Measurements from ENCODE around the gene RPL28. TPM values are rescaled to one million over a fixed set of nuclear protein-coding genes. Genes with fewer than 3 reads are reported as not detected.

The RPL28 gene
- total RNA-seq, 1 donor from 2014 or later = 1,166 TPM

- intact Hi-C loops (cut with DNase I) = loop anchor here (10.0 kb wide), 1 partner anchor 69 kb away; no protein-coding TSS in a partner anchor
- DNase-seq (ENCODE audit: extremely low spot score in 2 of 2) = no peak
- Histone ChIP-seq H3K9me3 (no peaks in the 10 kb centered on the region), H3K4me3 (no peak overlapping the region), H3K36me3 (no peaks in the 10 kb centered on the region), H3K27ac (no peak overlapping the region), H3K27me3 (peaks cover 8% of the 10 kb centered on the region), H3K4me1 (peaks cover 20% of the 10 kb centered on the region)
- no peak for TF ChIP-seq CTCF (IDR thresholded peaks at IDR 0.05)
- TF ChIP-seq POLR2AphosphoS5 (IDR thresholded peaks at IDR 0.05; ENCODE audit: insufficient read depth in 1 of 2, low read depth in 1 of 2) = no peak
- no peak for TF ChIP-seq POLR2A (IDR thresholded peaks at IDR 0.05)
Observed at GRCh38 chr19:55373993-55374757, 11.6 kb upstream of the RPL28 start.

GRCh38 chr19:55376241-55376933, 9.3 kb upstream of the RPL28 start, which contains the start of gene TMEM190:
Gene TMEM190 (plus strand): TSS chr19:55376826. CDS start chr19:55376854, 28 bp downstream.
- Histone ChIP-seq H3K27me3 (no peaks in the 10 kb centered on the region), H3K4me1 (peaks cover 8% of the 10 kb centered on the region), H3K27ac (no peak within 1 kb of the TSS), H3K9me3 (no peaks in the 10 kb centered on the region), H3K4me3 (no peak within 1 kb of the TSS), H3K36me3 (no peaks in the 10 kb centered on the region)
- TF ChIP-seq POLR2AphosphoS5 (IDR thresholded peaks at IDR 0.05; ENCODE audit: insufficient read depth in 1 of 2, low read depth in 1 of 2) = no peak
- no peak for TF ChIP-seq POLR2A (IDR thresholded peaks at IDR 0.05)
- TF ChIP-seq CTCF (IDR thresholded peaks at IDR 0.05) = no peak
- intact Hi-C loops (cut with DNase I) = loop anchor here (10.0 kb wide), 1 partner anchor 72 kb away; no protein-coding TSS in a partner anchor
- DNase-seq (ENCODE audit: extremely low spot score in 2 of 2) = no peak

- DNase-seq (ENCODE audit: extremely low spot score in 2 of 2) = no peak
- no peaks in the 10 kb centered on the region for H3K9me3 ChIP-seq
- peaks cover 8% of the 10 kb centered on the region for H3K4me1 ChIP-seq
- no peaks in the 10 kb centered on the region for H3K36me3 ChIP-seq
- no peak overlapping the region for H3K27ac ChIP-seq
- TF ChIP-seq CTCF (IDR thresholded peaks at IDR 0.05) (no peak), POLR2A (IDR thresholded peaks at IDR 0.05) (no peak), POLR2AphosphoS5 (IDR thresholded peaks at IDR 0.05; ENCODE audit: insufficient read depth in 1 of 2, low read depth in 1 of 2) (no peak)
- H3K4me3 ChIP-seq = no peak overlapping the region
- no peaks in the 10 kb centered on the region for H3K27me3 ChIP-seq
- intact Hi-C loops (cut with DNase I) = loop anchor here (10.0 kb wide), 1 partner anchor 73 kb away; no protein-coding TSS in a partner anchor
Observed at GRCh38 chr19:55377356-55378131, 8.2 kb upstream of the RPL28 start.

GRCh38 chr19:55379174-55379573, 6.6 kb upstream of the RPL28 start:
- no peaks in the 10 kb centered on the region for H3K36me3 ChIP-seq
- H3K27ac ChIP-seq = no peak overlapping the region
- no peaks in the 10 kb centered on the region for H3K27me3 ChIP-seq
- no peaks in the 10 kb centered on the region for H3K9me3 ChIP-seq
- TF ChIP-seq POLR2AphosphoS5 (IDR thresholded peaks at IDR 0.05; ENCODE audit: insufficient read depth in 1 of 2, low read depth in 1 of 2) (no peak), CTCF (IDR thresholded peaks at IDR 0.05) (no peak), POLR2A (IDR thresholded peaks at IDR 0.05) (no peak)
- no peak overlapping the region for H3K4me3 ChIP-seq
- DNase-seq (ENCODE audit: extremely low spot score in 2 of 2) = no peak
- peaks cover 13% of the 10 kb centered on the region for H3K4me1 ChIP-seq
- intact Hi-C loops (cut with DNase I) = loop anchor here (10.0 kb wide), 1 partner anchor 74 kb away; no protein-coding TSS in a partner anchor

Measured in vagina (tissue), 2 donors.